ENCODE measurements around the gene CCDC146.

Gene CCDC146

DNA sequence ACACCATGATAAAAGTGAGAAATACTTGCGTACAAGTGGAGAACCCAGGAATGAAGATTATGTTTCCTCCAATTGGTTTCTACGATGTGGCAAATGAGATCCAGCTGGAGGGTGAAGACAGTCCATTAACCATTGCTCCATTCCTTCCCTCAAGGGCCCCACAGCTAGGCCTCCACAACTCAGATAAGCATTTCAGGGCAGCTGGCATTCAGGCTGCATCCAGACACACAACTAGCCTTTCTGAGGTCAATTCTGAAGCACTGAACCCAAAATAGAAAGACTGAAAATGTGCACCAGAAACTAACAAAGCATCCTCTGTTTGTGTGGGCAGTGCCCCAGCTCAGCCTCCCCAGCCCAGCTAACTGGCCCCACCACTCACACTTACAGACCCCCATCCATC is 198.9 kb downstream of the CCDC146 start:
- Histone ChIP-seq H4K20me1 (peaks cover 0 to 12% (median 0%) of the 10 kb centered on the region in 11 experiments; a peak in 2 of 22 replicates), H3K4me3 (no peak overlapping the region), H3K27ac (no peak overlapping the region), H3K9ac (no peak overlapping the region), H3K4me1 (peaks cover 0 to 18% (median 8%) of the 10 kb centered on the region in 10 experiments; a peak in 13 of 20 replicates), H3K27me3 (no peaks in the 10 kb centered on the region), H3K4me2 (no peak overlapping the region), H3K9me3 (replicated peaks in 1 of 11) (peaks cover 0 to 11% (median 0%) of the 10 kb centered on the region in 11 experiments; a peak in 1 of 22 replicates), H3K36me3 (peaks cover 0 to 90% (median 0%) of the 10 kb centered on the region in 11 experiments; a peak in 8 of 22 replicates)
- TF ChIP-seq Cebpa-rat (IDR thresholded peaks at IDR 0.05), result no peak

DNA sequence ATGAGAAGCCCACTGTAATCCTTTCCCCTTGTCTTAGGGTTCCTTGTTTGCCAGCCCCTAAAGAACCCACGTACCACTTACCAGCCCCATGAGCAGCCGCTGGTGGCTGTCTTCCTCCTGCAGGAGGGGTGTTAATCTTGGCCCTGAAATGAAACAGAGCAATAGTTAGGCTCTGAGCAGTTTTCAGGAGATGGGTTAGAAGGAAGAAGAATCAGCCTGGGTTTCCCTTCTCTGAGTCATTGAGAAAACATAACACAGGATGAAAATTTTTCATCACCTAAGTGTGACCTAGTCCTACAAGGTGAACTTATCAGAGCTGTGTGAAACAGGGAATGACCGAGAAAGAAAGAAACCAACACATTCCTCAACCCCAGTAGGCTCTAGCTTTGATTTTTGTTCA is 203.7 kb downstream of the CCDC146 start:
- no peak for TF ChIP-seq Cebpa-rat (IDR thresholded peaks at IDR 0.05)
- no peaks in the 10 kb centered on the region for H3K9me3 ChIP-seq (replicated peaks in 1 of 11)
- H3K27me3 ChIP-seq, result no peaks in the 10 kb centered on the region
- no peak overlapping the region; a peak in 1 of 20 replicates for H3K4me3 ChIP-seq
- peaks cover 0 to 67% (median 0%) of the 10 kb centered on the region in 11 experiments; a peak in 6 of 22 replicates for H3K36me3 ChIP-seq
- peak overlapping the region in 6 of 11 experiments; percentile 1 to 77 (median 68); a peak in 9 of 22 replicates for H3K27ac ChIP-seq
- H3K4me2 ChIP-seq, result peak overlapping the region in 8 of 11 experiments; percentile 79 to 98 (median 90); a peak in 14 of 22 replicates
- peaks cover 0 to 20% (median 0%) of the 10 kb centered on the region in 11 experiments; a peak in 2 of 22 replicates for H4K20me1 ChIP-seq
- peak overlapping the region in 1 of 11 experiments; percentile 4; a peak in 1 of 22 replicates for H3K9ac ChIP-seq
- peaks cover 42 to 59% (median 52%) of the 10 kb centered on the region in 10 experiments for H3K4me1 ChIP-seq

DNA sequence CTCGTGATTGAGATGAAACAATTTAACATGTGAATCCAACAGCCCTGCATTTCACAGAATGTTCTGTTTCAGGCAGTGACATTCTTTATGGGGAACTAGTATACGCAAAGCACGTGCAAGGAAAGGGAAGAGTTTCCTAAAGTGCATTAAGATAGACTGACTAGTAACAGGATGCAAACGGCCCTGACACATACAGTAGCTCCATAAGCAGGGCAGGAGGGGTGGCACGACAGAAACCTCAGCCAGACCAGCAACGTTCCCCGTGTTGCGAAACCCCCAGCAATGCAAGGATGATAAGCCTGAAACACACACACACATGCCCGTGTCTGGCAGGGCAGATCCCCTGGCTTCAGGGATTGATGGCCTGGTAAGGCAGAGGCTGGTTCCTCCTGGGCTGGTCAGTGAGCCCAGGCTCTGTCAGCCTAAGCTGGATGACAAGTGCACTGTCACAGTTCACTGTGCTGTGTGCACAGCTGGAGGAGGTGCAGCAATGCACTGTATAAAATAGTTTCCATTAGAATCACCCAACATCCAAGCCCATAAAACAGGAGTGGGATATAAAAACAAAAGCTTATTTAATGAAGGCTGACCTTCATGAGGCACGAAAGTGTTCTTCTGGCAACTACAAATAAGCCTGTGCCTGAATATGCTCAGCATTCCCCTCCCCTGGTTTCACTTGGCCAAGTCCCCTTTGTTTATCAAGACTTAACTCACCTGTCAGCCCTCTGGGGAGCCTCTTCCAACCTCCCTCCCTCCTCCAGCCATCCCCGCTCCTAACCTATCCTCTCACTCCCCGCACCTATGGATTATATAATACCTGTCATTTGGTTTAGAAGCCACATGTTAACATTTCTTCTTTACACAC is 204.9 kb downstream of the CCDC146 start:
- TF ChIP-seq Cebpa-rat (IDR thresholded peaks at IDR 0.05), result peak in 8 of 11 experiments; percentile 74 to 92 (median 82); a peak in 15 of 22 replicates
- Histone ChIP-seq H3K4me2 (peak overlapping the region; percentile 75 to 98 (median 86)), H3K36me3 (peaks cover 0 to 55% (median 0%) of the 10 kb centered on the region in 11 experiments; a peak in 5 of 22 replicates), H3K9me3 (replicated peaks in 1 of 11) (no peaks in the 10 kb centered on the region), H3K9ac (peak overlapping the region in 8 of 11 experiments; percentile 18 to 65 (median 48); a peak in 13 of 22 replicates), H3K4me3 (peak overlapping the region in 5 of 10 experiments; percentile 30 to 56 (median 35); a peak in 8 of 20 replicates), H3K4me1 (peaks cover 53 to 70% (median 64%) of the 10 kb centered on the region in 10 experiments), H3K27ac (peak overlapping the region in 8 of 11 experiments; percentile 1 to 77 (median 66); a peak in 14 of 22 replicates), H4K20me1 (peaks cover 0 to 20% (median 0%) of the 10 kb centered on the region in 11 experiments; a peak in 2 of 22 replicates), H3K27me3 (no peaks in the 10 kb centered on the region)

DNA sequence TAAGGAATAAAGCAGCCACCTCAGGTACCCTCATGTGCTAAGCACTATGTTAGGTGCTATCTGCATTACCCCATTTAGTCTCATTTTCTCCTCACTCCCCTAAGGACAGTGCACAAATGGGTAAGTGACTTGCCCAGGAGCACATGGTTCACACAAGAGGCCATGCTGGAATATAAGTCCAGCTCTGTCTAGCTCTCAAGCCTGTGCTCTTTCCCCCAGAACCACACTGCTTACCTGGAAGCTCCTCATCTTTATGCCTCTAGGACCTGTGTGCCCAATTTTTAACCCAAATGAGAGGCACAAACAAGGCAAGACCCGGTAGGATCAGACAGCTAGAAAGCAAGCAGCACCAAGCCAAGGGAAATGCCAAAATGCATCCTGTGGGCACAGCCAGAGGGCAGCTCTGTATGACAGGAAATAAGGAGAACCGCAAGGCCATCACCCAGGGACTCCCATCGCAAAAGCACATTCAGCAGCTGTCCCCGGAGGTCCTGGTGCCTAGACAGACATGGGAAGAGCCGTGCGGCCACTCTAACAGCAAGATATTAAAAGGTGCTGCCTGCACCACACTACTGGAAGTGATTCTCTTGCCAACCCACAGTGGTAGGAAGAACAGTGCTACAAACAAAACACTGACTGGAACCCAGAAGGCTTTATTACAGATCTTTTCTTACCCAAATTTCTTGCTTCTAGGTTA is 205.7 kb downstream of the CCDC146 start:
- H3K27me3 ChIP-seq, result no peaks in the 10 kb centered on the region
- peaks cover 0 to 47% (median 0%) of the 10 kb centered on the region in 11 experiments; a peak in 5 of 22 replicates for H3K36me3 ChIP-seq
- no peak for TF ChIP-seq Cebpa-rat (IDR thresholded peaks at IDR 0.05)
- peak overlapping the region in 9 of 11 experiments; percentile 14 to 65 (median 47); a peak in 16 of 22 replicates for H3K9ac ChIP-seq
- peak overlapping the region in 5 of 10 experiments; percentile 30 to 56 (median 35); a peak in 9 of 20 replicates for H3K4me3 ChIP-seq
- peak overlapping the region in 8 of 11 experiments; percentile 1 to 77 (median 66); a peak in 14 of 22 replicates for H3K27ac ChIP-seq
- peak overlapping the region; percentile 75 to 98 (median 86) for H3K4me2 ChIP-seq
- peaks cover 0 to 20% (median 0%) of the 10 kb centered on the region in 11 experiments; a peak in 2 of 22 replicates for H4K20me1 ChIP-seq
- no peaks in the 10 kb centered on the region for H3K9me3 ChIP-seq (replicated peaks in 1 of 11)
- peaks cover 53 to 77% (median 66%) of the 10 kb centered on the region in 10 experiments for H3K4me1 ChIP-seq

DNA sequence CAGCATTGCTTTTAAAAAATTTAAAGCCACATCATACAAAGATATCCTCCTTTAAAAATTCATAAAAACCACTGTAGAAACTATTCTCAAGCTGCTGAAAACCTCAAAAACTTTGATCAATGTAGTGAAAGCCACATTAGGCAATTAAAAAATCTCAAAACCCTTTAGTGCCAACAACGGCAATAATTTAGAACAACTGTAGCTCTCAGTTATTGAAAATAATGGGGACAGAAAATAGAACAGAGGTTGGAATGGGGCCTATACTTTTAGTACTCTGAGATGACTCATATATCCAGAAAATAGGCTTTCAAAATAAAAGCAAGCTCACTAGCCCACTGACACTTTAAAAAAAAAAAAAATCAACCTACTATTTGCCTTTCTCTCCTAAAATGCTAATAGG is 206.3 kb downstream of the CCDC146 start:
- peak overlapping the region in 7 of 11 experiments; percentile 49 to 77 (median 66); a peak in 11 of 22 replicates for H3K27ac ChIP-seq
- H3K4me2 ChIP-seq, result peak overlapping the region; percentile 75 to 98 (median 86); a peak in 21 of 22 replicates
- H3K9ac ChIP-seq, result peak overlapping the region in 6 of 11 experiments; percentile 14 to 65 (median 54); a peak in 6 of 22 replicates
- H3K27me3 ChIP-seq, result no peaks in the 10 kb centered on the region
- H3K4me1 ChIP-seq, result peaks cover 53 to 80% (median 66%) of the 10 kb centered on the region in 10 experiments
- peaks cover 0 to 44% (median 0%) of the 10 kb centered on the region in 11 experiments; a peak in 5 of 22 replicates for H3K36me3 ChIP-seq
- peak overlapping the region in 1 of 10 experiments; percentile 42; a peak in 1 of 20 replicates for H3K4me3 ChIP-seq
- TF ChIP-seq Cebpa-rat (IDR thresholded peaks at IDR 0.05), result no peak
- H3K9me3 ChIP-seq (replicated peaks in 1 of 11), result 0 out of 22 replicates have a peak, but pooled peaks cover 0 to under 1% (median 0%) of the 10 kb centered on the region in 11 experiments
- H4K20me1 ChIP-seq, result peaks cover 0 to 20% (median 0%) of the 10 kb centered on the region in 11 experiments; a peak in 2 of 22 replicates

DNA sequence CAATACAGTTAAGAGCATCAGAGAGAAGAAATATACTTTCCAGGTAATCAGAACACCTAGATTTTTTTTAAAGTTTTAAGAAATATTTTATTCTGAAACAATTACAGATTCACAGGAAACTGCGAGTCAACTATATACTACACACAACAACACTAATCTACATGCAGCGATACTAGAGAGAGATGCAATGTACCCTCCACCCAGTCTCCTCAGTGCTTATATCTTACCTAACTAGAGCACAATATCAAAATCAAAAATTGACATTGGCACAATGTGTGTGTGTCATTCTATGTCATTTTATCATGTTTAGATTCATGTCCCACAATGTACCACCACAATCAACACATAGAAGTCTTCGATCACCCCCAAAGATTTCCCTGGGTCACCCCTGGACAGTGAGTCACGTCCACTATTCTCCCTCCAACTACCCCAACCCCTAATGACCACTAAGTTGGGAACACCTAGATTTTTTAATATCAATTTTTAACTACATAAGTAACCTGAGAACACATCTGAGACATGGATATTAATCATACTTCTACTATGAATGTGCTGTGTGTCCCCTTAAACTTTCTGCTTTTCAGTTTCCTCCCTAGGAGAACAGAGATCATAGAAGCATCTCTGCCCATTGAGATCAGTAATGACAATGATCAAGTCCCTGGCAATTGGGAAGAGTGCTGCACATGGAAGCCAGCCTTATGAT is 207.2 kb downstream of the CCDC146 start:
- Histone ChIP-seq H3K27ac (peak overlapping the region in 9 of 11 experiments; percentile 28 to 82 (median 67); a peak in 16 of 22 replicates), H3K27me3 (no peaks in the 10 kb centered on the region), H3K9ac (peak overlapping the region in 7 of 11 experiments; percentile 36 to 66 (median 59); a peak in 11 of 22 replicates), H3K4me3 (peak overlapping the region in 2 of 10 experiments; percentile 6 to 17; a peak in 1 of 20 replicates), H3K4me1 (peaks cover 53 to 80% (median 66%) of the 10 kb centered on the region in 10 experiments), H3K9me3 (replicated peaks in 1 of 11) (peaks cover 0 to 6% (median 0%) of the 10 kb centered on the region in 11 experiments; a peak in 1 of 22 replicates), H3K4me2 (peak overlapping the region; percentile 73 to 98 (median 86)), H3K36me3 (peaks cover 0 to 42% (median 0%) of the 10 kb centered on the region in 11 experiments; a peak in 4 of 22 replicates), H4K20me1 (peaks cover 0 to 20% (median 0%) of the 10 kb centered on the region in 11 experiments; a peak in 2 of 22 replicates)
- TF ChIP-seq Cebpa-rat (IDR thresholded peaks at IDR 0.05), result no peak

DNA sequence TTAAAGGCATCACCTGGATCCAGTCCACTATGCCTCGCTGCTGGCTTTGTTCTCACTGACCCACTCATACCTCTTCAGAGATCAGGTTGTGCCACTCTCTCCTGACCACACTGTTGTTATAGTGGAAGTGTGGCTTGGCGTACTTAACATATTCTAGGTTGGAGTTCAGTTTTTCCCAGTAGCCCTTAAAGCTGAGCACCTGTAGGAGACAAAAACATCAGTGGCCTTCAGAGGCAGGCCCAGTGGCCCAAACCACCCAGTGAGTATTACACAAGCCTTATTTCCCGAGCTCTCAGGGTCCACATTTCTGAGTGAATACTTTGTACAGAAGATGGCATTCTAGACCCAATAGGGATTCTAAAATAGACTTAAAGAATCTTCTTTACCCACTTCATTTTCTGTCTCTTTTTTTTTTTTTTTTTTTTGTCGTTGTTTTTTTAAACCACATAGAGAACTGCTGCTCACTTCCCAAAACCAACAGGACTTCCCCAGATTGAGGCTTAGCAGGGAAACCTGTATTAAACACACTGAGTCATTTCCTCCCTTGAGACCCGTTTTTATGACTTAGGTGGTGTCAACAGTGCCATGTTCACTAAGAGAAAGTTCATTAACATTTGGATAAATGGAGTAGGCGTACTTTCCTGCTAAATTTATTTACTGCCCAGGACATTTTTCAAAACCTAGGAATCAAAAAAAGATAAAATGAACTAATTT is 207.9 kb downstream of the CCDC146 start:
- H3K9ac ChIP-seq, result peak overlapping the region in 7 of 11 experiments; percentile 36 to 66 (median 59); a peak in 13 of 22 replicates

More for the DNA sequence above, 207.9 kb downstream of the CCDC146 start:
- Histone ChIP-seq H3K36me3 (peaks cover 0 to 35% (median 0%) of the 10 kb centered on the region in 11 experiments; a peak in 4 of 22 replicates), H3K4me3 (peak overlapping the region in 2 of 10 experiments; percentile 6 to 17; a peak in 1 of 20 replicates), H3K27ac (peak overlapping the region in 10 of 11 experiments; percentile 17 to 82 (median 66); a peak in 16 of 22 replicates), H3K9me3 (replicated peaks in 1 of 11) (peaks cover 0 to 6% (median 0%) of the 10 kb centered on the region in 11 experiments; a peak in 1 of 22 replicates), H3K27me3 (no peaks in the 10 kb centered on the region), H4K20me1 (peaks cover 0 to 20% (median 0%) of the 10 kb centered on the region in 11 experiments; a peak in 2 of 22 replicates), H3K4me2 (peak overlapping the region; percentile 50 to 98 (median 86)), H3K4me1 (peaks cover 53 to 85% (median 69%) of the 10 kb centered on the region in 10 experiments)
- no peak for TF ChIP-seq Cebpa-rat (IDR thresholded peaks at IDR 0.05)

Data from BLaER1 treated with 17β-estradiol and CSF1 and Interleukin-3, amounts not matched to agents 10 nM and 100 nM (cell line).